Activated CD8-positive, alpha-beta memory T cell treated with anti-CD3 and anti-CD28 coated beads for 48 hours (primary cell): ENCODE data around the gene VTI1A.
"Not testable (repeated sequence)": the region's sequence is repeated elsewhere in the genome, so short reads cannot be mapped to it uniquely, and the experiment has no call there.

Source experiments
- DNase-seq, 3 experiments: peaks; one replicate each; pipeline ENCODE4 v3.0.0-alpha.2; 2020; ENCODE audit warnings: low read depth in 2 of 3, low spot score in 2 of 3

VTI1A gene

GRCh38 chr10:112454910-112455779, 8.1 kb downstream of the VTI1A start:
- no peak for DNase-seq

- DNase-seq, result no peak
Observed at GRCh38 chr10:112456533-112456932, 9.5 kb downstream of the VTI1A start.

GRCh38 chr10:112460366-112460765, 13.4 kb downstream of the VTI1A start:
- DNase-seq, result no peak

GRCh38 chr10:112461029-112461887, 14.2 kb downstream of the VTI1A start:
- no peak for DNase-seq

- not testable (repeated sequence) for DNase-seq
Observed at GRCh38 chr10:112464074-112464473, 17.1 kb downstream of the VTI1A start.

GRCh38 chr10:112465299-112465883, 18.4 kb downstream of the VTI1A start:
- DNase-seq, result no peak

- no peak for DNase-seq
Observed at GRCh38 chr10:112466802-112467201, 19.8 kb downstream of the VTI1A start.

GRCh38 chr10:112467541-112468075, 20.6 kb downstream of the VTI1A start:
- DNase-seq, result no peak

- DNase-seq, result no peak
Observed at GRCh38 chr10:112471878-112472487, 25.0 kb downstream of the VTI1A start.

- DNase-seq, result no peak
Observed at GRCh38 chr10:112475575-112476218, 28.7 kb downstream of the VTI1A start.

GRCh38 chr10:112481602-112482001, 34.6 kb downstream of the VTI1A start:
- DNase-seq, result no peak

GRCh38 chr10:112484399-112484798, 37.4 kb downstream of the VTI1A start:
- no peak for DNase-seq

GRCh38 chr10:112487964-112488363, 40.9 kb downstream of the VTI1A start:
- DNase-seq, result no peak

GRCh38 chr10:112490545-112490944, 43.5 kb downstream of the VTI1A start:
- DNase-seq, result no peak

- no peak for DNase-seq
Observed at GRCh38 chr10:112491144-112491543, 44.1 kb downstream of the VTI1A start.

GRCh38 chr10:112492736-112493135, 45.7 kb downstream of the VTI1A start:
- DNase-seq, result no peak

- no peak for DNase-seq
Observed at GRCh38 chr10:112497347-112497950, 50.4 kb downstream of the VTI1A start.

GRCh38 chr10:112498806-112499205, 51.8 kb downstream of the VTI1A start:
- no peak for DNase-seq

- DNase-seq, result not testable (repeated sequence)
Observed at GRCh38 chr10:112499985-112500384, 53.0 kb downstream of the VTI1A start.

GRCh38 chr10:112502536-112502935, 55.5 kb downstream of the VTI1A start:
- DNase-seq, result no peak
